HFFc6 (cell line): ENCODE data around the gene SOX12. TPM values are rescaled to one million over a fixed set of nuclear protein-coding genes. Genes with fewer than 3 reads are reported as not detected.

ENCODE experiments used
- DNase-seq: peaks from one replicate; pipeline ENCODE4 v3.0.0-alpha.2; 2018
- H3K27ac Mint-ChIP-seq: 2 replicates; pipeline ENCODE4 v1.8.0; 2020; ENCODE audit warnings: mild to moderate bottlenecking, mixed read lengths
- H3K27me3 Mint-ChIP-seq: 2 replicates; pipeline ENCODE4 v1.8.0; 2021; ENCODE audit warnings: mild to moderate bottlenecking, moderate library complexity, mixed read lengths; ENCODE audit not compliant: insufficient read depth
- H3K36me3 Mint-ChIP-seq: 2 replicates; pipeline ENCODE4 v1.8.0; 2021; ENCODE audit warnings: low read depth, mixed read lengths
- H3K4me1 Mint-ChIP-seq: 2 replicates; pipeline ENCODE4 v1.8.0; 2020; ENCODE audit warnings: low read depth, mixed read lengths
- H3K4me3 Mint-ChIP-seq: 2 replicates; pipeline ENCODE4 v1.8.0; 2020; ENCODE audit warnings: mild to moderate bottlenecking, moderate library complexity, mixed read lengths
- H3K9me3 Mint-ChIP-seq: 2 replicates; pipeline ENCODE4 v1.8.0; 2020; ENCODE audit warnings: mild to moderate bottlenecking, mixed read lengths
- long read RNA-seq: library from polyadenylated mRNA; unstranded; transcript quantifications from one replicate; pipeline ENCODE4 v2.0.0, GENCODE V29; 2019
- total RNA-seq, 6 experiments: library from RNA; stranded (reverse); fragmentation: NEBNext Ultra II Directional; extraction: Animal tissue kit (Norgen Biotek cat#: 25700); gene quantifications; 2 replicates in 1 of 6; 3 replicates in 5 of 6; pipeline ENCODE4 v1.2.3, GENCODE V29; 2021
- TF ChIP-seq, protein P1 (sequence below): fragments of 200-600 bp; sonication (generic); IDR thresholded peaks from 2 replicates; pipeline ENCODE4 v1.5.0; 2021; ENCODE audit warnings: antibody characterized with exemption, mild to moderate bottlenecking

Gene SOX12
- 10 to 100 TPM; 24.5 to 26.3 (median 25.0) TPM for total RNA-seq
- long read RNA-seq, full-length matches to known transcripts = 4 of 4 reads
- long read RNA-seq, partial matches to known transcripts = 0 of 4 reads
- long read RNA-seq, other reads (novel, unspliced or antisense) = 0 of 4 reads

DNA sequence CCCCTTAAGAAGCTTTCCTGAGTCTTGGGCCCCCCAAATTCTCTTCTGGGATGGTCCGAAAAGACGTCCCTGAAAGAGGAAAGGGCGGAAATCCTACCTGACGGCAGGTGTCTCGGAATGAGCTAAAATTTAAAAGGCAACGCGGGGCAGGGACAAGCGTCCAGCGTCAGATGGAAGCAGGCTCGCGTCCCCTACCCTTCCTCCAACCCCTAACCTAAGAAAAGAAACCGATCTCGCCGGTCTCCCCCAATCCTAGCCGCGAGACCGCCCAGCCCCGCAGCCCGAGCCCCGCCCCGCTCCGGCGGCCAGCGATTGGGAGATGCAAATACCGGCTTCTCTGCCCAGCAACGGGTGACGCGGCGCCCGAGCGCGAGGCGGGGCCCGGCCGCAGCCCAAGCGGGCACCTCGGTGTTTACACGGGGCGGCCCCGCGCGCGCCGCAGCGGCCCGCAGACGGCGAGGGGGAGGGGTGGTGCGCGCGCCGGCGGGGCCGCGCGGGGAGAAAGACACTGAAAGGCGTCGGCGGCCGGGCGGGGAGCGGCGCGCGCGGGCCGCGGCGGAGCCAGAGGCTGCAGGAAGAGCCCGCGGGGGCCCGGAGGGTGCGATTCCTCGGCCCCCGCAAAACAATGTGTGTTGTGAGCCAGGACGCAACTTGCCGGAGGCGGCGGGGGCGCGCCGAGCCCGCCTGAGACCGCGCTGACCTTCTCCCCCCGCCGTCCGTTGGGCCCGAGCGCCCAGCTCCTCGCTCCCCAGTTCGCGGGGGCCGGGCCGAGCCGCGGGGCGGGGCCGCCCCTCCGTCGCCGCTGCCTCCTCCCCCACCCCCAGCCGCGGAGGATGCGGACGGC is at the start of gene SOX12:
Gene SOX12 (plus strand): TSS at position 508 of the 844 bp plus-strand sequence. CDS start 373 bp downstream, outside the sequence.
- TF ChIP-seq, protein P1, sequence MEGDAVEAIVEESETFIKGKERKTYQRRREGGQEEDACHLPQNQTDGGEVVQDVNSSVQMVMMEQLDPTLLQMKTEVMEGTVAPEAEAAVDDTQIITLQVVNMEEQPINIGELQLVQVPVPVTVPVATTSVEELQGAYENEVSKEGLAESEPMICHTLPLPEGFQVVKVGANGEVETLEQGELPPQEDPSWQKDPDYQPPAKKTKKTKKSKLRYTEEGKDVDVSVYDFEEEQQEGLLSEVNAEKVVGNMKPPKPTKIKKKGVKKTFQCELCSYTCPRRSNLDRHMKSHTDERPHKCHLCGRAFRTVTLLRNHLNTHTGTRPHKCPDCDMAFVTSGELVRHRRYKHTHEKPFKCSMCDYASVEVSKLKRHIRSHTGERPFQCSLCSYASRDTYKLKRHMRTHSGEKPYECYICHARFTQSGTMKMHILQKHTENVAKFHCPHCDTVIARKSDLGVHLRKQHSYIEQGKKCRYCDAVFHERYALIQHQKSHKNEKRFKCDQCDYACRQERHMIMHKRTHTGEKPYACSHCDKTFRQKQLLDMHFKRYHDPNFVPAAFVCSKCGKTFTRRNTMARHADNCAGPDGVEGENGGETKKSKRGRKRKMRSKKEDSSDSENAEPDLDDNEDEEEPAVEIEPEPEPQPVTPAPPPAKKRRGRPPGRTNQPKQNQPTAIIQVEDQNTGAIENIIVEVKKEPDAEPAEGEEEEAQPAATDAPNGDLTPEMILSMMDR = no peak
- H3K9me3 Mint-ChIP-seq = no peaks in the 10 kb centered on the region
- H3K4me3 Mint-ChIP-seq = peak within 1 kb of the TSS; percentile 94
- peaks cover 25% of the 10 kb centered on the region for H3K36me3 Mint-ChIP-seq
- H3K27ac Mint-ChIP-seq = peak within 1 kb of the TSS; percentile 94
- DNase-seq = peak; percentile 92
- H3K27me3 Mint-ChIP-seq = peaks cover 5% of the 10 kb centered on the region
- H3K4me1 Mint-ChIP-seq = peaks cover 39% of the 10 kb centered on the region

DNA sequence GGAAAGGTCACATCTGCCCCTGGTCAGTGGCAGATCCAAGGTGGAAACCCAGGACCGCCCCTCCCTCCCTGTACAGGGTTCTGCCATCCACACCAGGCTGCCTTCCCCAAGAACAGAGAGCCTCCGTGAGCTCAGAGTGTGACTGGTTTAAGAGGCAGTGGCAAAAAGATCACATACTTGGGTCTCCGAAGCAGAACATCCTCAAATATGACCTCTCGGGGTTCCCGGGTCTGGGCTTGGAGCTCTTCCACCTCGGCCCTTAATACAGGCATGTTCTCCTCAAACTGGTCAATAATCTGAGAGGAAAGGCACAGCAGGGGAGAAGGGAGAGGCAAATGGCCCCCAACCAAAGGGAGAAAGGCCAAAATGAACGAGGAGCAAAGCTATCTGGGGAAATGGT is 49.6 kb upstream of the SOX12 start:
- peaks cover 4% of the 10 kb centered on the region; the same call in 1 of the 2 replicates for H3K9me3 Mint-ChIP-seq
- DNase-seq = no peak
- H3K4me1 Mint-ChIP-seq = no peaks in the 10 kb centered on the region
- H3K36me3 Mint-ChIP-seq = peaks cover 12% of the 10 kb centered on the region
- H3K27ac Mint-ChIP-seq = no peak overlapping the region
- no peak overlapping the region for H3K4me3 Mint-ChIP-seq
- TF ChIP-seq, protein P1 = no peak
- H3K27me3 Mint-ChIP-seq = peaks cover 12% of the 10 kb centered on the region; the same call in 1 of the 2 replicates

DNA sequence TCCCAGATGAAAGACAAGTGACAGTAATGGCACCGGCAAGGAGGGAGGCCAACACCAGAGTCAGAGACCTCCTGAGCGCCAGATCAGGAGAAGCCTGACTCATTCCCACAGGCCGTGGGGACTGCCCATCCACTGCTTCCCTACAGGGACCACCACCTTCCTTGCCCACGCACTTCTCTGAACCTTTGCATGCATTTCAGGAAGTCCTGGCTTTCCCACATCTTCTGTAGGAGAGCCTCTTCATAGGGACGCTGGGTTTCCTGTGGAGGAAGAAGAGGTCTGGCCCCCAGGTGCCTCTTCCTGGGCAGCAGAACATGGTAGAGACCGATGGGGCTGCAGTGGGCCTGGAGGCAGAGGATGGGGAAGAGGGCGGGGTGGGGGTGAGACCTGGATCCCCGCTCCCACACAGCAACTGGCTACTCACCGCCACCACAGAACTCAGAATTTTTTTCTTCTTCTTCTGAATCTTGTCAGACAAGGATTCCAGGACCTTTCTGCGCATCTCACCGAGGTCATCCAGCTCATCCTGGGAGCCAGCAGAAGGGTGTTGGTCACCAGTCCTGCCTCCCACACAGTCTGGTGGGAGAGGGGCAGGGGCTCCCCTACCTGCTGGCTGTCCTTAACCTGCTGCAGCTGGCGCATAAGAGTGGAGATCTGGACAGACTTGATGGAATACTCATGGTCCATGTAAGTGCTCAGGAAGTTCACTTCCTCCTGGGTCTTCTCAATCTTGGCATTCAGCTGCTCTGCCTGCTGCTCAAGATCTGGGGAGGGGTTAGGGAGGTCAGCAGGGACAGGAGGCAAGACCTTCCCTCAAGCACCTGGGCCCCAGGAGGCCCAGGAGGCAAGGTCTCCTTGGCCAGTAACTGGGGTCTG is 48.5 kb upstream of the SOX12 start:
- TF ChIP-seq, protein P1 = no peak
- Mint-ChIP-seq H3K4me3 (no peak overlapping the region), H3K27me3 (peaks cover 12% of the 10 kb centered on the region; the same call in 1 of the 2 replicates), H3K27ac (no peak overlapping the region), H3K4me1 (no peaks in the 10 kb centered on the region), H3K36me3 (peaks cover 12% of the 10 kb centered on the region), H3K9me3 (peaks cover 4% of the 10 kb centered on the region; the same call in 1 of the 2 replicates)
- no peak for DNase-seq

DNA sequence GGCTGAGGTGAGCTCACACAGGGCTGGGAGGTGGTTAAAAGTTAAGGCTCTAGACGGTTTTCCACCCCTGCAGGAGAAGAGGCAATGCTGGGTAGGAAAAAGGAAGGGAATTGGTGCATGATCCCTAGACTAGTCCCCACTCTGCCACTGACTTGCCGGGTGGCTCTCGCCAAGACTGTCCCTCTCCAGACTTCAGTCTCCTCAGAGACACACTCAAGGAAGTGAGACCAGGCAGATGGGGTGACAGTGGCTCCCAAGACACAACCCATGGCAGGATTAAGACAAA is 47.9 kb upstream of the SOX12 start:
- H3K4me1 Mint-ChIP-seq = no peaks in the 10 kb centered on the region
- H3K4me3 Mint-ChIP-seq = no peak overlapping the region
- H3K9me3 Mint-ChIP-seq = peaks cover 4% of the 10 kb centered on the region; the same call in 1 of the 2 replicates
- no peak for DNase-seq
- H3K27ac Mint-ChIP-seq = no peak overlapping the region
- H3K27me3 Mint-ChIP-seq = peaks cover 12% of the 10 kb centered on the region; the same call in 1 of the 2 replicates
- TF ChIP-seq, protein P1 = no peak
- H3K36me3 Mint-ChIP-seq = peaks cover 12% of the 10 kb centered on the region

DNA sequence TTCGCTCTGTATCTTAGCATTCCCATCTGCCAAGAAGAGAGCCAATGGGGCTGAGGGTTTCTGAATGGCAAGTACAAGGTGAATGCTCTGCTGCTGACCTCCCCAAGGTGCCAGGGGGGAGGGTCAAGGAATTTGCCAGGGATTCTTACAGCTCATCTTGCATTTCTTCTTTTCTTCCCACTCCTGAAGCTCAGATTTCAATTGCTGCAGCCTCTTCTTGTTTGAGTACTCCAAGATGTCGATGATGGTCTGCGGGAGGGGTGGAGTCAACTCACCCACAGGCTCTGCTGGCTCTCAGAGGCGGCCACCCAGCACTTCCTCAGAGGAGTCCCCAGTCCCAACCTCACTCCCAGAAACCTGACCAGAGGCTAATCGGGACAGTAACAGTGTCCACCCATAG is 47.2 kb upstream of the SOX12 start:
- Mint-ChIP-seq H3K36me3 (peaks cover 12% of the 10 kb centered on the region), H3K9me3 (peaks cover 4% of the 10 kb centered on the region; the same call in 1 of the 2 replicates), H3K27ac (no peak overlapping the region), H3K4me1 (no peaks in the 10 kb centered on the region), H3K27me3 (peaks cover 12% of the 10 kb centered on the region; the same call in 1 of the 2 replicates), H3K4me3 (no peak overlapping the region)
- DNase-seq = no peak
- TF ChIP-seq, protein P1 = no peak
